ENCODE results near the gene PITPNC1. TPM values are rescaled to one million over a fixed set of nuclear protein-coding genes. Genes with fewer than 3 reads are reported as not detected.

Gene PITPNC1
- total RNA-seq, 3 donors from 2014 or later, result 11.0 to 17.7 (median 14.8) TPM

DNA sequence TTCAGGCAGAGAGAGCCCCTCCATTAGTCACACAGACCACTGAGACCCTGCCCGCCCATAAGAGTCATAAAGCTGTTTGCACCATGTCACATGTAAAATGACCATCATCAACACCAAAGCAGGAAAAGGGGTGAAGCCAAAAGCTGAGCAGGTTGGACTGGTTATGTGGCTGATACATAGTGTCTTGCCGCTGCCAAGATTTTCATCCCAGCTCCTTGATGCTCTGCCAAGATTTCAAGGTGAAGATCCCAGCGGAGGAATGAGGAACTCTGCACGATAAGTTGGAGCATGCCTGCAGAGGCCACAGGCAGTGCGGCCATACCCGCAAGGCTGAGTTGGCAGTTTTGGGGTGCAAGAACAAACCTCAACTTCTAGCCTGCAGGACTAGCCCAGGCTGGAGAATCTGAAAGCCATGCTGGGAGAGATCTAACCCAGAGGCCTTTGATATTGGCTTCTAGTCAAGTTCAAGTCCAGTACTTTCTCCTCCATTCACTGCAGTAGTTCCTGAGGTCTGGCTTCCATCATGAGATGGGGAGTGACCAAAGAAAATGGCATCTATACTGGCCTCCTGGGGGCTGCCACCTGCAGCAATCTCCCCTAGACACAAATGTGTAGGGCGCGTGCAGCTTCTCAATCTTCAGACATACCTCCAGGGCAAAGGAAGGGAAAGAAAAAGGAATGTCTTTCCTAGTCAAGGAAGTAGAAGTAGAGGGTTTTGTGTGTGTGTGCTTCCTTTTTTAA is 261.0 kb downstream of the PITPNC1 start:
- intact Hi-C loops (cut with DNase I; ENCODE audit: low total_unique reads), result loop anchor here (10.0 kb wide), 1 partner anchor 1117 kb away; no protein-coding TSS in a partner anchor
- Histone ChIP-seq H3K9me3 (no peaks in the 10 kb centered on the region), H3K27me3 (no peaks in the 10 kb centered on the region), H3K27ac (peak overlapping the region; percentile 83 to 87), H3K4me1 (peaks cover 0 to 6% of the 10 kb centered on the region in 2 donors), H3K36me3 (no peaks in the 10 kb centered on the region), H3K4me3 (no peak overlapping the region)
- TF ChIP-seq POLR2AphosphoS5 (IDR thresholded peaks at IDR 0.05) (peak; percentile 28 to 75 (median 38)), POLR2A (IDR thresholded peaks at IDR 0.05) (no peak)
- TF ChIP-seq, protein P1, sequence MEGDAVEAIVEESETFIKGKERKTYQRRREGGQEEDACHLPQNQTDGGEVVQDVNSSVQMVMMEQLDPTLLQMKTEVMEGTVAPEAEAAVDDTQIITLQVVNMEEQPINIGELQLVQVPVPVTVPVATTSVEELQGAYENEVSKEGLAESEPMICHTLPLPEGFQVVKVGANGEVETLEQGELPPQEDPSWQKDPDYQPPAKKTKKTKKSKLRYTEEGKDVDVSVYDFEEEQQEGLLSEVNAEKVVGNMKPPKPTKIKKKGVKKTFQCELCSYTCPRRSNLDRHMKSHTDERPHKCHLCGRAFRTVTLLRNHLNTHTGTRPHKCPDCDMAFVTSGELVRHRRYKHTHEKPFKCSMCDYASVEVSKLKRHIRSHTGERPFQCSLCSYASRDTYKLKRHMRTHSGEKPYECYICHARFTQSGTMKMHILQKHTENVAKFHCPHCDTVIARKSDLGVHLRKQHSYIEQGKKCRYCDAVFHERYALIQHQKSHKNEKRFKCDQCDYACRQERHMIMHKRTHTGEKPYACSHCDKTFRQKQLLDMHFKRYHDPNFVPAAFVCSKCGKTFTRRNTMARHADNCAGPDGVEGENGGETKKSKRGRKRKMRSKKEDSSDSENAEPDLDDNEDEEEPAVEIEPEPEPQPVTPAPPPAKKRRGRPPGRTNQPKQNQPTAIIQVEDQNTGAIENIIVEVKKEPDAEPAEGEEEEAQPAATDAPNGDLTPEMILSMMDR (IDR thresholded peaks at IDR 0.05), result peak in 1 of 3 donors; percentile 18
- DNase-seq (ENCODE audit: low spot score in 2 of 2), result peak; percentile 72 to 89

DNA sequence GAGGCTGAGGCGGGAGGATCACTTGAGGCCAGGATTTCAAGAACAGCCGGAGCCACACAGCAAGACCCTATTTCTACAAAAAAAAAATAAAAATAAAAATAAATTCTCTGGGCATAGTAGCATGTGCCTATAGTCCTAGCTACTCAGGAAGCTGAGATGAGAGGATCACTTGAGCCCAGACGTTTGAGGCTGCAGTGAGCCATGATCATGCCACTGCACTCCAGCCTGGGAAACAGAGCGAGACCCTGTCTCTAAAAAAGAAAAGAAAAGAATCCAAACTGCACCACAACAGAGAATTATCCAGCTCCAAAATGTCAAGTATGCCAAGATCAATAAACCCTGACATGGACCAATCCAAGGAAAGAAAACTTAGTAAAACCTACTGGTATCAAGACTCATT is 261.8 kb downstream of the PITPNC1 start:
- Histone ChIP-seq H3K36me3 (no peaks in the 10 kb centered on the region), H3K27ac (peak overlapping the region in 1 of 2 donors; percentile 34), H3K27me3 (no peaks in the 10 kb centered on the region), H3K9me3 (no peaks in the 10 kb centered on the region), H3K4me1 (peaks cover 0 to 6% of the 10 kb centered on the region in 2 donors), H3K4me3 (no peak overlapping the region)
- TF ChIP-seq, protein P1 (IDR thresholded peaks at IDR 0.05), result no peak
- TF ChIP-seq POLR2AphosphoS5 (IDR thresholded peaks at IDR 0.05) (no peak), POLR2A (IDR thresholded peaks at IDR 0.05) (no peak)
- intact Hi-C loops (cut with DNase I; ENCODE audit: low total_unique reads), result loop anchor here (10.0 kb wide), 1 partner anchor 1116 kb away; no protein-coding TSS in a partner anchor
- DNase-seq (ENCODE audit: low spot score in 2 of 2), result no peak

DNA sequence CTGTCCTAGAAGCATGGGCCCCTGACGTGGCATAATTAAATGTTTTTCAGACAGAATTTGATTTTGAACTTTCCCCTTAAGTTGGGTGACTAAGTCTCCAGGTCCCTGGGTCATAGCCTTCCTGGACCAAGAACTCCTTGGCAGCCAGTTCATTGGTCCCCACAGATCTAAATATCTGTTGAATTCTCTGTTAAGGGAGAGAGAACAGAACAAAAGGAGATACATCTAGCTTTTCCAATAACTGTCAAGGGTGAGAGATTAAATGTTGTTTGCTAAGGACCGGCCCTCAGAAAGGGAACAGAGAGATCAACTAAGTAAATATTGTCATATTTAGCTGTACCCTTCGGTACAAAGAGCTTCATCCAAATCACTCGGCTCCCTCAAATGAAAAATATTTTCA is 262.5 kb downstream of the PITPNC1 start:
- peak overlapping the region in 1 of 2 donors; percentile 33 for H3K27ac ChIP-seq
- no peak for DNase-seq (ENCODE audit: low spot score in 2 of 2)
- no peak for TF ChIP-seq POLR2A (IDR thresholded peaks at IDR 0.05)
- TF ChIP-seq POLR2AphosphoS5 (IDR thresholded peaks at IDR 0.05), result no peak
- TF ChIP-seq, protein P1 (IDR thresholded peaks at IDR 0.05), result no peak
- no peaks in the 10 kb centered on the region for H3K9me3 ChIP-seq
- H3K4me1 ChIP-seq, result peaks cover 0 to 6% of the 10 kb centered on the region in 2 donors
- no peaks in the 10 kb centered on the region for H3K36me3 ChIP-seq
- H3K4me3 ChIP-seq, result no peak overlapping the region
- no peaks in the 10 kb centered on the region for H3K27me3 ChIP-seq
- intact Hi-C loops (cut with DNase I; ENCODE audit: low total_unique reads), result loop anchor here (10.0 kb wide), 1 partner anchor 1115 kb away; no protein-coding TSS in a partner anchor

DNA sequence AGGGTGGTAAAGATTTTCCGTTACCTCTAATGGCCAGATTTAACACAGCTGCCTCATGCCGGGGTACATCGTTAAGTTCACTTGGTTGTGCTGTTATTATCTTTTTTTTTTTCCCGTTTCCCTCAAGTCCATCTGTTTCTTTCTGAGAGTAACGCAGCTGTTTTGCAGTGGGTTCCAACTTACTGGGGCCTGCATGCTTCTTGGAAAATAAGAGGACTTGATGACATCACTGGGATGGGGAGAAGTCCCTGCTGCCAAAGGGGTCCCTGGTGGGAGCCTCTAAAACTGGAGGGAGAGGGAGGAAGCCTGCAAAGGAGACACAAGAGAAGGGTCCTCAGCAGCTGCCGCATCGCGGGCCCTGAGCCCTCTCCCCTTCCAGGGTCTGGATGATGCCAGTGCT is 262.9 kb downstream of the PITPNC1 start:
- intact Hi-C loops (cut with DNase I; ENCODE audit: low total_unique reads), result loop anchor here (10.0 kb wide), 1 partner anchor 1115 kb away; no protein-coding TSS in a partner anchor
- Histone ChIP-seq H3K36me3 (no peaks in the 10 kb centered on the region), H3K4me1 (peaks cover 0 to 6% of the 10 kb centered on the region in 2 donors), H3K4me3 (no peak overlapping the region), H3K27ac (peak overlapping the region in 1 of 2 donors; percentile 33), H3K9me3 (no peaks in the 10 kb centered on the region), H3K27me3 (no peaks in the 10 kb centered on the region)
- TF ChIP-seq POLR2A (IDR thresholded peaks at IDR 0.05) (no peak), POLR2AphosphoS5 (IDR thresholded peaks at IDR 0.05) (no peak)
- TF ChIP-seq, protein P1 (IDR thresholded peaks at IDR 0.05), result no peak
- DNase-seq (ENCODE audit: low spot score in 2 of 2), result no peak

DNA sequence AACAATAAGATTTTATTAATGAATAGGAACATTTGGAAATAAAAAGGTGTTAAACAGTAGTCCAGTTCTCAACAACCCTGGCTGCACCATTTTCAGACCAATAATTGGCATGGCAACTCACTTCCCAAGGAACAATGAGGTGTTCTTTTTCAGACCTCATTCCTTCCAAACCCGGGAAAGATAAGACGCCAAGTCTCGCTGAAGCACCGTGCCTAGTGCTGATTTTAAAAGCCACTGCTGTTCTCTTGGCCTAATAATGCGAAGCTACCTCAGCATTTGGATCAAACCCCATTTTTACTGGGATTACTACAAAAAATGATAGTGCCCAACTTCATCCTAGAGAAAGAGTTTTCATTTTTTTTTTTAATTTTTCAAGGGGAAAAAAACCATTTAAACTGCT is 265.4 kb downstream of the PITPNC1 start:
- no peak for TF ChIP-seq POLR2A (IDR thresholded peaks at IDR 0.05)
- no peak for TF ChIP-seq POLR2AphosphoS5 (IDR thresholded peaks at IDR 0.05)
- TF ChIP-seq, protein P1 (IDR thresholded peaks at IDR 0.05), result no peak
- Histone ChIP-seq H3K27ac (no peak overlapping the region), H3K4me3 (no peak overlapping the region), H3K36me3 (no peaks in the 10 kb centered on the region), H3K9me3 (no peaks in the 10 kb centered on the region), H3K27me3 (no peaks in the 10 kb centered on the region), H3K4me1 (peaks cover 0 to 6% of the 10 kb centered on the region in 2 donors)
- no peak for DNase-seq (ENCODE audit: low spot score in 2 of 2)
- intact Hi-C loops (cut with DNase I; ENCODE audit: low total_unique reads), result loop anchor here (1.0 kb wide), 1 partner anchor 24 kb away; no protein-coding TSS in a partner anchor

Data from breast epithelium (tissue), 4 donors.